H1 (cell line): ENCODE data around the gene MYO15B. TPM values are rescaled to one million over a fixed set of nuclear protein-coding genes. Genes with fewer than 3 reads are reported as not detected.

Source experiments
- CTCF ChIA-PET: fragments of 300-600 bp; sonication (Branson Sonifier 250); formaldehyde crosslinking; loops from one replicate; lab custom pipeline; 2021; ENCODE audit not compliant: partially characterized antibody; lab: Charles Lee
- POLR2A ChIA-PET: fragments of 300-600 bp; sonication (Branson Sonifier 250); formaldehyde crosslinking; loops from one replicate; lab custom pipeline; 2021; ENCODE audit warnings: inconsistent platforms; ENCODE audit not compliant: partially characterized antibody; lab: Charles Lee
- DNase-seq, 2 experiments: peaks; one replicate each; pipeline versions ENCODE4 v3.0.0 to v3.0.0-alpha.2; 2010 to 2022; ENCODE audit warnings: low spot score in 2 of 2, low read depth in 1 of 2, mixed read lengths in 1 of 2
- FAIRE-seq: peaks from 2 replicates; lab custom pipeline; 2011; peaks lifted over from hg19 to GRCh38; lab: Jason Lieb, UNC
- H2AFZ ChIP-seq: 2 replicates; pipeline ENCODE4 v1.8.1; 2012; ENCODE audit warnings: low read length, inconsistent platforms
- H2AK5ac ChIP-seq: 2 replicates; pipeline ENCODE4 v1.6.1; 2013; ENCODE audit warnings: low read depth, low read length
- H2BK120ac ChIP-seq: replicated peaks from 2 replicates; pipeline ENCODE3; 2013; ENCODE audit warnings: low read depth, low read length, inconsistent platforms
- H2BK12ac ChIP-seq: 2 replicates; pipeline ENCODE4 v1.6.1; 2013; ENCODE audit warnings: low read depth, low read length
- H2BK15ac ChIP-seq: 2 replicates; pipeline ENCODE4 v1.6.1; 2013; ENCODE audit warnings: low read length
- H2BK20ac ChIP-seq: 2 replicates; pipeline ENCODE4 v1.6.1; 2013; ENCODE audit warnings: low read length
- H2BK5ac ChIP-seq: 2 replicates; pipeline ENCODE4 v1.6.1; 2013; ENCODE audit warnings: low read depth, low read length
- H3K14ac ChIP-seq: 2 replicates; pipeline ENCODE4 v1.6.1; 2013; ENCODE audit warnings: inconsistent platforms; ENCODE audit not compliant: insufficient read length
- H3K18ac ChIP-seq: 2 replicates; pipeline ENCODE4 v1.6.1; 2013; ENCODE audit warnings: low read length; ENCODE audit errors: extremely low read depth
- H3K23ac ChIP-seq: 2 replicates; pipeline ENCODE4 v1.6.1; 2013; ENCODE audit warnings: inconsistent platforms; ENCODE audit not compliant: insufficient read length
- H3K23me2 ChIP-seq: 2 replicates; pipeline ENCODE4 v1.6.1; 2013; ENCODE audit warnings: low read depth, low read length
- H3K27ac ChIP-seq: 2 replicates; pipeline ENCODE4 v1.6.1; 2011; ENCODE audit warnings: low read depth, low read length, inconsistent platforms
- H3K27me3 ChIP-seq, 4 experiments: replicated peaks in 1 of 4; 1 replicate in 1 of 4; 2 replicates in 3 of 4; pipeline versions ENCODE4 v1.6.1 to v1.8.1; 2011 to 2013; ENCODE audit warnings: low read length in 3 of 4, mild to moderate bottlenecking in 3 of 4, inconsistent platforms in 2 of 4, mixed read lengths in 2 of 4, moderate library complexity in 1 of 4; ENCODE audit not compliant: control insufficient read depth in 3 of 4, insufficient read depth in 3 of 4; ENCODE audit errors: extremely low read depth in 1 of 4
- H3K36me3 ChIP-seq, 4 experiments: 2 replicates each; pipeline versions ENCODE4 v1.6.1 to v1.8.1; 2011 to 2013; ENCODE audit warnings: mild to moderate bottlenecking in 4 of 4, low read length in 3 of 4, moderate library complexity in 2 of 4, control low read depth in 1 of 4, inconsistent platforms in 1 of 4; ENCODE audit not compliant: insufficient read depth in 4 of 4, control insufficient read depth in 2 of 4
- H3K4ac ChIP-seq: replicated peaks from 2 replicates; pipeline ENCODE3; 2013; ENCODE audit warnings: low read length, low read depth, mixed read lengths, inconsistent platforms; ENCODE audit not compliant: insufficient read length
- H3K4me1 ChIP-seq, 4 experiments: replicated peaks in 1 of 4; 1 replicate in 1 of 4; 2 replicates in 3 of 4; pipeline versions ENCODE4 v1.6.1 to v1.8.1; 2011 to 2013; ENCODE audit warnings: low read length in 3 of 4, inconsistent platforms in 2 of 4, mixed read lengths in 1 of 4; ENCODE audit not compliant: insufficient read depth in 4 of 4, control insufficient read depth in 3 of 4
- H3K4me2 ChIP-seq, 2 experiments: 2 replicates each; pipeline versions ENCODE4 v1.6.1 to v1.8.1; 2011 to 2013; ENCODE audit warnings: low read depth in 2 of 2, low read length in 2 of 2, control low read depth in 1 of 2, inconsistent platforms in 1 of 2, mild to moderate bottlenecking in 1 of 2; ENCODE audit not compliant: insufficient read depth in 1 of 2
- H3K4me3 ChIP-seq, 4 experiments: fragments of 200-600, 300-600 bp in 1 of 4; sonication (generic), shearing (Covaris generic), sonication (Bioruptor Twin) in 1 of 4; 2 replicates each; pipeline versions ENCODE4 v1.5.1 to v1.8.1; 2011 to 2016; ENCODE audit warnings: low read length in 4 of 4, low read depth in 3 of 4, control low read depth in 2 of 4, inconsistent platforms in 2 of 4, mild to moderate bottlenecking in 2 of 4, mixed read lengths in 1 of 4, moderate library complexity in 1 of 4; ENCODE audit not compliant: insufficient read depth in 2 of 4; ENCODE audit errors: extremely low read depth in 1 of 4
- H3K56ac ChIP-seq: replicated peaks from 2 replicates; pipeline ENCODE3; 2013; ENCODE audit warnings: low read depth, mild to moderate bottlenecking, mixed read lengths, low read length, inconsistent platforms; ENCODE audit not compliant: insufficient read length
- H3K79me1 ChIP-seq: 2 replicates; pipeline ENCODE4 v1.6.1; 2013; ENCODE audit warnings: low read depth, low read length, control low read depth
- H3K79me2 ChIP-seq, 2 experiments: 2 replicates each; pipeline versions ENCODE4 v1.6.1 to v1.8.1; 2012 to 2013; ENCODE audit warnings: low read length in 2 of 2, mild to moderate bottlenecking in 2 of 2, inconsistent platforms in 1 of 2; ENCODE audit not compliant: insufficient read depth in 2 of 2, control insufficient read depth in 1 of 2
- H3K9ac ChIP-seq, 4 experiments: replicated peaks in 1 of 4; 1 replicate in 1 of 4; 2 replicates in 3 of 4; pipeline versions ENCODE4 v1.6.1 to v1.8.1; 2011 to 2013; ENCODE audit warnings: low read depth in 3 of 4, low read length in 3 of 4, control low read depth in 2 of 4, mild to moderate bottlenecking in 2 of 4, moderate library complexity in 2 of 4, inconsistent platforms in 1 of 4; ENCODE audit errors: extremely low read depth in 1 of 4
- H3K9me3 ChIP-seq, 2 experiments: 2 replicates each; pipeline versions ENCODE4 v1.6.1 to v1.8.1; 2012 to 2013; ENCODE audit warnings: mild to moderate bottlenecking in 2 of 2, moderate library complexity in 2 of 2, control low read depth in 1 of 2, inconsistent platforms in 1 of 2, low read depth in 1 of 2, low read length in 1 of 2, mixed read lengths in 1 of 2; ENCODE audit not compliant: insufficient read depth in 2 of 2
- H4K20me1 ChIP-seq, 2 experiments: replicated peaks in 1 of 2; 2 replicates each; pipeline versions ENCODE3 to v1.8.1; 2011 to 2013; ENCODE audit warnings: inconsistent platforms in 2 of 2, low read length in 2 of 2, mild to moderate bottlenecking in 1 of 2; ENCODE audit not compliant: insufficient read depth in 2 of 2, control insufficient read depth in 1 of 2
- H4K5ac ChIP-seq: 2 replicates; pipeline ENCODE4 v1.6.1; 2013; ENCODE audit warnings: low read length, low read depth, mixed read lengths, inconsistent platforms; ENCODE audit not compliant: insufficient read length
- H4K8ac ChIP-seq: 2 replicates; pipeline ENCODE4 v1.8.0; 2013; ENCODE audit warnings: mild to moderate bottlenecking, moderate library complexity, low read length, inconsistent platforms; ENCODE audit not compliant: insufficient read depth; ENCODE audit errors: extremely low read depth
- H4K91ac ChIP-seq: replicated peaks from 2 replicates; pipeline ENCODE3; 2013; ENCODE audit warnings: low read length, mixed read lengths, inconsistent platforms; ENCODE audit not compliant: insufficient read length
- ATF2 ChIP-seq: IDR thresholded peaks from 2 replicates; pipeline ENCODE4 v1.6.1; 2012; ENCODE audit warnings: low read length, inconsistent platforms
- E2F6 ChIP-seq: IDR thresholded peaks from 2 replicates; pipeline ENCODE4 v1.6.1; 2012; ENCODE audit warnings: inconsistent platforms
- HDAC2 ChIP-seq, 2 experiments: fragments of 300-600 bp in 1 of 2; sonication (generic) in 1 of 2; IDR thresholded peaks; 2 replicates each; pipeline ENCODE4 v1.6.1; 2011 to 2012; ENCODE audit warnings: low read depth in 2 of 2, low read length in 2 of 2, mild to moderate bottlenecking in 2 of 2, moderate library complexity in 2 of 2, borderline replicate concordance in 1 of 2, inconsistent platforms in 1 of 2
- JUN ChIP-seq: IDR thresholded peaks from 2 replicates; pipeline ENCODE4 v1.6.1; 2011; ENCODE audit warnings: low read depth, mild to moderate bottlenecking, improper control_type of control experiment, low read length
- RNF2 ChIP-seq: fragments of 200-900, 300-1000 bp; sonication (generic); IDR thresholded peaks from 2 replicates; pipeline ENCODE4 v1.7.1; 2016; ENCODE audit warnings: borderline replicate concordance, low read depth, mild to moderate bottlenecking, antibody characterized with exemption, low read length; ENCODE audit not compliant: poor library complexity, severe bottlenecking; ENCODE audit errors: missing control alignments
- SUZ12 ChIP-seq: fragments of 200-600 bp; sonication (generic); IDR thresholded peaks from 2 replicates; pipeline ENCODE4 v1.6.1; 2012; ENCODE audit warnings: mild to moderate bottlenecking, inconsistent platforms, low read length, moderate library complexity, mixed read lengths
- ZNF274 ChIP-seq: IDR thresholded peaks from 2 replicates; pipeline ENCODE4 v1.7.0; 2012; ENCODE audit warnings: low read length, borderline replicate concordance; ENCODE audit errors: extremely low read depth
- WGBS, 2 experiments: shearing (Covaris generic) in 1 of 2; methylation state at CpG; one replicate each; pipeline versions ENCODE4 v1.1.6 to v1.1.7; 2013 to 2015; ENCODE audit warnings: low lambda C conversion rate in 2 of 2, mixed read lengths in 2 of 2, inconsistent platforms in 1 of 2, low coverage in 1 of 2, missing lambda C conversion rate in 1 of 2; ENCODE audit not compliant: insufficient replicate concordance in 2 of 2, insufficient coverage in 1 of 2, insufficient read length in 1 of 2; ENCODE audit errors: extremely low coverage in 1 of 2, missing lambda C conversion rate in 1 of 2; 5-methylcytosine and 5-hydroxymethylcytosine counted together
- polyA plus RNA-seq, 7 experiments: library from polyadenylated mRNA; depleted of rRNA in 3 of 7; stranded (reverse) in 5 of 7; unstranded in 2 of 7; fragments of >200 nt in 5 of 7; fragments of 200-250 nt in 2 of 7; gene quantifications; 1 replicate in 5 of 7; 2 replicates in 1 of 7; 4 replicates in 1 of 7; pipeline versions ENCODE4 v1.2.1 to v1.2.3, GENCODE V29; 2011 to 2013; ENCODE audit warnings: missing spikeins in 2 of 7, mixed read lengths in 2 of 7
- total RNA-seq: library from RNA; stranded (reverse); fragmentation: NEBNext Ultra II Directional; extraction: Animal tissue kit (Norgen Biotek cat#: 25700); gene quantifications from 2 replicates; pipeline ENCODE4 v1.2.1, GENCODE V29; 2021

Gene MYO15B
- total and polyA plus RNA-seq, 2 of the 8 experiments (the other 6 are each of a cell fraction or from before 2014, with no cell fraction given) = 7.1 to 11.2 TPM

GRCh38 chr17:75557852-75558665 lies 29.5 kb upstream of the MYO15B start:
- no peak overlapping the region; the same call in 1 of the 2 replicates for H4K8ac ChIP-seq
- peak overlapping the region; percentile 60; the same call in 1 of the 2 replicates for H2BK5ac ChIP-seq
- H3K9ac ChIP-seq = no peak overlapping the region
- no peak overlapping the region for H3K23ac ChIP-seq
- ChIA-PET CTCF (interaction anchor here (0.7 to 1.4 kb wide), 8 partner anchors 13 to 96 kb away, joined by 3 read pairs; partner anchors contain the start of gene TSEN54), POLR2A (interaction anchor here (1.1 to 1.5 kb wide), 3 partner anchors 16 to 42 kb away, joined by 3 to 4 read pairs (median 3); partner anchors contain the start of genes LLGL2 and TSEN54)
- no peak overlapping the region for H2AFZ ChIP-seq
- H3K79me1 ChIP-seq = no peaks in the 10 kb centered on the region
- H3K4ac ChIP-seq = no peak overlapping the region
- no peaks in the 10 kb centered on the region for H3K23me2 ChIP-seq
- H3K18ac ChIP-seq = no peak overlapping the region
- no peaks in the 10 kb centered on the region for H3K27me3 ChIP-seq
- no peak overlapping the region for H2BK15ac ChIP-seq
- no peak overlapping the region for H4K91ac ChIP-seq
- H3K4me1 ChIP-seq = peaks cover 0 to 17% (median 5%) of the 10 kb centered on the region in 4 experiments; a peak in 4 of 7 replicates
- 0 out of 2 replicates have a peak overlapping the region, but pooled peaks have one; percentile 24 for H2AK5ac ChIP-seq
- H2BK120ac ChIP-seq = no peak overlapping the region
- H3K36me3 ChIP-seq = peaks cover 2 to 3% (median 2%) of the 10 kb centered on the region in 4 experiments
- 0 out of 4 replicates have a peak overlapping the region, but pooled peaks of 1 of the 2 experiments have one; percentile 10 for H3K4me2 ChIP-seq
- no peak overlapping the region for H3K27ac ChIP-seq
- no peak overlapping the region for H3K14ac ChIP-seq
- DNase-seq (no peak), FAIRE-seq (no peak)
- no peaks in the 10 kb centered on the region for H3K9me3 ChIP-seq
- H3K4me3 ChIP-seq = no peak overlapping the region
- no peak overlapping the region for H4K5ac ChIP-seq
- peaks cover 0 to 7% of the 10 kb centered on the region in 2 experiments for H4K20me1 ChIP-seq
- WGBS, 2 experiments = 93% methylated on average over 17 of the region's 18 CpGs; no CpG with 5 or more reads in 1 of the 2 experiments
- H2BK20ac ChIP-seq = no peak overlapping the region
- H3K56ac ChIP-seq = no peak overlapping the region
- no peaks in the 10 kb centered on the region for H3K79me2 ChIP-seq
- H2BK12ac ChIP-seq = 0 out of 2 replicates have a peak overlapping the region, but pooled peaks have one; percentile 27
- TF ChIP-seq ATF2 (no peak), ZNF274 (no peak), RNF2 (no peak), JUN (no peak), SUZ12 (no peak), HDAC2 (IDR thresholded peaks at IDR 0.05; ENCODE audit: borderline replicate concordance in 1 of 2, low read depth in 2 of 2, low read length in 2 of 2) (no peak), E2F6 (no peak)
